GM12874 (cell line): ENCODE data around the gene HGFAC.

ENCODE experiments used
- CTCF ChIP-seq: IDR thresholded peaks from 2 replicates; pipeline ENCODE4 v1.5.1; 2011; ENCODE audit warnings: low read depth, mild to moderate bottlenecking, control low read depth, low read length, moderate library complexity; ENCODE audit not compliant: insufficient read depth

The HGFAC gene

GRCh38 chr4:3481783-3482393, 40.1 kb downstream of the HGFAC start:
- TF ChIP-seq CTCF = no peak

- TF ChIP-seq CTCF = no peak
Measured at GRCh38 chr4:3482707-3483106, 40.9 kb downstream of the HGFAC start.

- TF ChIP-seq CTCF = no peak
Measured at GRCh38 chr4:3483471-3483921, 41.7 kb downstream of the HGFAC start.

- TF ChIP-seq CTCF = no peak
Measured at GRCh38 chr4:3484057-3484973, 42.5 kb downstream of the HGFAC start.

- TF ChIP-seq CTCF = no peak
Measured at GRCh38 chr4:3485011-3485791, 43.4 kb downstream of the HGFAC start.

- TF ChIP-seq CTCF = no peak
Measured at GRCh38 chr4:3485886-3486540, 44.2 kb downstream of the HGFAC start.
